Naive thymus-derived CD4-positive, alpha-beta T cell (primary cell): ENCODE data around the gene SH3TC1. TPM values are rescaled to one million over a fixed set of nuclear protein-coding genes. Genes with fewer than 3 reads are reported as not detected.
A peak's percentile ranks its signal among the peaks of the same experiment; 100 is the strongest.

ENCODE experiments used
- ATAC-seq: fragments of 150-1000 bp; cut with Tn5 transposase; 2 replicates; pipeline ENCODE4 v1.10.0; 2021; ENCODE audit warnings: mild to moderate bottlenecking, moderate library complexity
- CTCF ChIA-PET: fragments of 350-600 bp; sonication (Branson Sonifier 250); formaldehyde crosslinking; loops from one replicate; lab custom pipeline; 2021; ENCODE audit warnings: antibody characterized with exemption; lab: Charles Lee
- POLR2A ChIA-PET: fragments of 350-600 bp; sonication (Branson Sonifier 250); formaldehyde crosslinking; loops from one replicate; lab custom pipeline; 2021; ENCODE audit warnings: antibody characterized with exemption, inconsistent platforms; lab: Charles Lee
- DNase-seq, 9 donors: peaks; one replicate each; pipeline versions ENCODE4 v3.0.0 to v3.0.0-alpha.2; 2020 to 2022; ENCODE audit warnings: mixed read lengths in 1 of 9
- H3K27ac ChIP-seq: one replicate; pipeline ENCODE4 v1.7.0; 2013; ENCODE audit warnings: mild to moderate bottlenecking, low read depth, low read length, moderate library complexity
- H3K27me3 ChIP-seq, 2 donors: one replicate each; pipeline ENCODE4 v1.7.0; 2013; ENCODE audit warnings: low read length in 2 of 2, mild to moderate bottlenecking in 2 of 2, moderate library complexity in 2 of 2; ENCODE audit not compliant: control insufficient read depth in 2 of 2, insufficient read depth in 2 of 2
- H3K36me3 ChIP-seq, 3 experiments: 1 replicate in 2 of 3; 2 replicates in 1 of 3; pipeline ENCODE4 v1.7.0; 2013; ENCODE audit warnings: low read length in 3 of 3, mild to moderate bottlenecking in 3 of 3, moderate library complexity in 1 of 3; ENCODE audit not compliant: insufficient read depth in 3 of 3, control insufficient read depth in 2 of 3
- H3K4me1 ChIP-seq, 2 donors: one replicate each; pipeline ENCODE4 v1.7.0; 2013; ENCODE audit warnings: low read length in 2 of 2, mild to moderate bottlenecking in 2 of 2, moderate library complexity in 1 of 2; ENCODE audit not compliant: control insufficient read depth in 2 of 2, insufficient read depth in 2 of 2
- H3K4me3 ChIP-seq: 2 replicates; pipeline ENCODE4 v1.7.0; 2013; ENCODE audit warnings: mild to moderate bottlenecking, low read length
- H3K9me3 ChIP-seq, 3 experiments: 1 replicate in 2 of 3; 2 replicates in 1 of 3; pipeline ENCODE4 v1.7.0; 2013; ENCODE audit warnings: low read length in 3 of 3; ENCODE audit not compliant: control insufficient read depth in 2 of 3
- H3K27ac Mint-ChIP-seq, 9 donors: one replicate each; pipeline ENCODE4 v1.8.0; 2020 to 2022; ENCODE audit warnings: mixed read lengths in 9 of 9, mild to moderate bottlenecking in 8 of 9, moderate library complexity in 5 of 9, inconsistent platforms in 2 of 9
- H3K27me3 Mint-ChIP-seq, 5 donors: one replicate each; pipeline ENCODE4 v1.8.0; 2021 to 2022; ENCODE audit warnings: mixed read lengths in 5 of 5, mild to moderate bottlenecking in 1 of 5
- H3K36me3 Mint-ChIP-seq, 5 donors: one replicate each; pipeline ENCODE4 v1.8.0; 2020 to 2022; ENCODE audit warnings: mixed read lengths in 5 of 5, mild to moderate bottlenecking in 3 of 5, inconsistent platforms in 1 of 5
- H3K4me1 Mint-ChIP-seq, 7 donors: one replicate each; pipeline ENCODE4 v1.8.0; 2020 to 2022; ENCODE audit warnings: mixed read lengths in 7 of 7, mild to moderate bottlenecking in 3 of 7, inconsistent platforms in 1 of 7
- H3K4me3 Mint-ChIP-seq, 10 donors: one replicate each; pipeline ENCODE4 v1.8.0; 2020 to 2022; ENCODE audit warnings: mild to moderate bottlenecking in 10 of 10, mixed read lengths in 10 of 10, moderate library complexity in 6 of 10, inconsistent platforms in 2 of 10
- H3K9me3 Mint-ChIP-seq, 11 donors: one replicate each; pipeline ENCODE4 v1.8.0; 2020 to 2022; ENCODE audit warnings: mixed read lengths in 11 of 11, mild to moderate bottlenecking in 4 of 11, inconsistent platforms in 1 of 11, moderate library complexity in 1 of 11
- intact Hi-C, 2 donors: fragments of 100-400 bp; cut with micrococcal nuclease; formaldehyde crosslinking; loops; one replicate each; pipeline ENCODE4 v1.15.1; 2023
- polyA plus RNA-seq, 2 donors: library from polyadenylated mRNA; unstranded; fragments of 300-500 nt; fragmentation: Illumina TruSeq; gene quantifications; one replicate each; pipeline ENCODE4 v1.2.3, GENCODE V29; 2021
- total RNA-seq, 6 experiments: library from RNA in 5 of 6; stranded (reverse) in 5 of 6; gene quantifications; 1 replicate in 5 of 6; 2 replicates in 1 of 6; pipeline ENCODE4 v1.2.3 and lab custom pipeline; 2021 to 2026

Gene SH3TC1
- total and polyA plus RNA-seq, 7 experiments from 2014 or later: 6.5 to 120 (median 34.9) TPM

- POLR2A ChIA-PET: no interaction called here
- no peak for ATAC-seq
- CTCF ChIA-PET: no interaction called here
These were observed 45.6 kb upstream of the SH3TC1 start for GRCh38 chr4:8153441-8153840.

GRCh38 chr4:8155048-8155447 is 44.0 kb upstream of the SH3TC1 start:
- intact Hi-C loops: loop anchor here (5.0 kb wide), 5 partner anchors 398 to 1537 kb away; partner anchors contain the start of genes KIAA0232 (in 1 of the 2) and MRFAP1 (in 1 of the 2)
- no peak for ATAC-seq
- DNase-seq: no peak
- no peaks in the 10 kb centered on the region for H3K36me3 Mint-ChIP-seq
- no peaks in the 10 kb centered on the region for H3K27me3 ChIP-seq
- H3K27ac Mint-ChIP-seq: no peak overlapping the region
- no peak overlapping the region for H3K27ac ChIP-seq
- peaks cover 6 to 17% (median 16%) of the 10 kb centered on the region in 7 donors for H3K4me1 Mint-ChIP-seq
- H3K9me3 ChIP-seq: no peaks in the 10 kb centered on the region
- peaks cover 0 to 4% (median 0%) of the 10 kb centered on the region in 3 experiments for H3K36me3 ChIP-seq
- CTCF ChIA-PET: no interaction called here
- peaks cover 10 to 13% of the 10 kb centered on the region in 2 donors for H3K4me1 ChIP-seq
- POLR2A ChIA-PET: no interaction called here
- H3K4me3 Mint-ChIP-seq: no peak overlapping the region
- H3K9me3 Mint-ChIP-seq: no peaks in the 10 kb centered on the region
- no peak overlapping the region for H3K4me3 ChIP-seq
- peaks cover 0 to 29% (median 4%) of the 10 kb centered on the region in 5 donors for H3K27me3 Mint-ChIP-seq

More at GRCh38 chr4:8153441-8153840, 45.6 kb upstream of the SH3TC1 start:
- DNase-seq: no peak
- H3K27ac Mint-ChIP-seq: no peak overlapping the region
- Histone ChIP-seq H3K4me3 (no peak overlapping the region), H3K4me1 (peaks cover 4 to 5% of the 10 kb centered on the region in 2 donors), H3K9me3 (no peaks in the 10 kb centered on the region), H3K27ac (no peak overlapping the region), H3K27me3 (no peaks in the 10 kb centered on the region), H3K36me3 (peaks cover 0 to 3% (median 0%) of the 10 kb centered on the region in 3 experiments)
- no peak overlapping the region for H3K4me3 Mint-ChIP-seq
- H3K4me1 Mint-ChIP-seq: peaks cover 0 to 6% (median 4%) of the 10 kb centered on the region in 7 donors
- intact Hi-C loops: no loop called here
- no peaks in the 10 kb centered on the region for H3K9me3 Mint-ChIP-seq
- peaks cover 0 to 19% (median 4%) of the 10 kb centered on the region in 5 donors for H3K27me3 Mint-ChIP-seq
- no peaks in the 10 kb centered on the region for H3K36me3 Mint-ChIP-seq

- H3K27me3 ChIP-seq: no peaks in the 10 kb centered on the region
- Mint-ChIP-seq H3K4me3 (peak overlapping the region in 4 of 10 donors; percentile 20 to 43 (median 28)), H3K27me3 (peaks cover 0 to 31% (median 4%) of the 10 kb centered on the region in 5 donors), H3K4me1 (peaks cover 7 to 25% (median 18%) of the 10 kb centered on the region in 7 donors), H3K27ac (no peak overlapping the region), H3K36me3 (no peaks in the 10 kb centered on the region), H3K9me3 (no peaks in the 10 kb centered on the region)
- ChIA-PET POLR2A (interaction anchor here (0.9 kb wide), 1 partner anchor 65 kb away, joined by 4 read pairs; no protein-coding TSS in a partner anchor), CTCF (interaction anchor here (1.4 kb wide), 1 partner anchor 21 kb away, joined by 4 read pairs; no protein-coding TSS in a partner anchor)
- H3K4me1 ChIP-seq: peaks cover 10 to 13% of the 10 kb centered on the region in 2 donors
- no peak overlapping the region for H3K4me3 ChIP-seq
- DNase-seq: no peak
- intact Hi-C loops: loop anchor here (5.0 kb wide), 5 partner anchors 399 to 1536 kb away; partner anchors contain the start of genes KIAA0232 (in 1 of the 2) and MRFAP1 (in 1 of the 2)
- peaks cover 0 to 4% (median 0%) of the 10 kb centered on the region in 3 experiments for H3K36me3 ChIP-seq
- no peak for ATAC-seq
- no peak overlapping the region for H3K27ac ChIP-seq
- H3K9me3 ChIP-seq: no peaks in the 10 kb centered on the region
These were observed 43.2 kb upstream of the SH3TC1 start for GRCh38 chr4:8155660-8156421.

GRCh38 chr4:8156617-8157016 is 42.5 kb upstream of the SH3TC1 start:
- Mint-ChIP-seq H3K4me1 (peaks cover 7 to 25% (median 18%) of the 10 kb centered on the region in 7 donors), H3K27ac (no peak overlapping the region), H3K36me3 (no peaks in the 10 kb centered on the region), H3K4me3 (peak overlapping the region in 3 of 10 donors; percentile 52 to 95 (median 61)), H3K27me3 (peaks cover 0 to 31% (median 4%) of the 10 kb centered on the region in 5 donors), H3K9me3 (no peaks in the 10 kb centered on the region)
- Histone ChIP-seq H3K27ac (no peak overlapping the region), H3K36me3 (peaks cover 0 to 4% (median 0%) of the 10 kb centered on the region in 3 experiments), H3K4me3 (no peak overlapping the region), H3K4me1 (peaks cover 10 to 13% of the 10 kb centered on the region in 2 donors), H3K27me3 (no peaks in the 10 kb centered on the region), H3K9me3 (no peaks in the 10 kb centered on the region)
- CTCF ChIA-PET: interaction anchor here (1.4 kb wide), 1 partner anchor 20 kb away, joined by 4 read pairs; no protein-coding TSS in a partner anchor
- POLR2A ChIA-PET: interaction anchor here (0.9 kb wide), 2 partner anchors 42 to 64 kb away, joined by 4 read pairs; no protein-coding TSS in a partner anchor
- no peak for ATAC-seq
- no peak for DNase-seq
- intact Hi-C loops: loop anchor here (5.0 kb wide), 5 partner anchors 399 to 1536 kb away; partner anchors contain the start of genes KIAA0232 (in 1 of the 2) and MRFAP1 (in 1 of the 2)

- intact Hi-C loops: loop anchor here (5.0 kb wide), 5 partner anchors 400 to 1535 kb away; partner anchors contain the start of genes KIAA0232 (in 1 of the 2) and MRFAP1 (in 1 of the 2)
- Mint-ChIP-seq H3K36me3 (no peaks in the 10 kb centered on the region), H3K4me3 (peak overlapping the region; percentile 30 to 98 (median 62)), H3K9me3 (no peaks in the 10 kb centered on the region), H3K27ac (peak overlapping the region in 1 of 9 donors; percentile 32), H3K27me3 (peaks cover 0 to 31% (median 4%) of the 10 kb centered on the region in 5 donors), H3K4me1 (peaks cover 7 to 25% (median 18%) of the 10 kb centered on the region in 7 donors)
- H3K9me3 ChIP-seq: no peaks in the 10 kb centered on the region
- H3K4me1 ChIP-seq: peaks cover 10 to 13% of the 10 kb centered on the region in 2 donors
- ChIA-PET POLR2A (interaction anchor here (0.9 to 2.3 kb wide), 2 partner anchors 41 to 42 kb away, joined by 4 to 11 read pairs; partner anchors contain the start of gene SH3TC1), CTCF (no interaction called here)
- peak overlapping the region; percentile 69 for H3K4me3 ChIP-seq
- H3K27me3 ChIP-seq: no peaks in the 10 kb centered on the region
- H3K36me3 ChIP-seq: peaks cover 0 to 4% (median 0%) of the 10 kb centered on the region in 3 experiments
- no peak overlapping the region for H3K27ac ChIP-seq
- no peak for ATAC-seq
- DNase-seq: peak in 1 of 9 donors; percentile 2
These were observed 41.6 kb upstream of the SH3TC1 start for GRCh38 chr4:8157496-8157895.
